Fibroblast of the conjunctiva (primary cell): ENCODE measurements around the gene CNOT9.

Experiments
- DNase-seq: peaks from one replicate; pipeline ENCODE4 v3.0.0-alpha.2; 2010; ENCODE audit warnings: low read depth

Gene CNOT9

DNA sequence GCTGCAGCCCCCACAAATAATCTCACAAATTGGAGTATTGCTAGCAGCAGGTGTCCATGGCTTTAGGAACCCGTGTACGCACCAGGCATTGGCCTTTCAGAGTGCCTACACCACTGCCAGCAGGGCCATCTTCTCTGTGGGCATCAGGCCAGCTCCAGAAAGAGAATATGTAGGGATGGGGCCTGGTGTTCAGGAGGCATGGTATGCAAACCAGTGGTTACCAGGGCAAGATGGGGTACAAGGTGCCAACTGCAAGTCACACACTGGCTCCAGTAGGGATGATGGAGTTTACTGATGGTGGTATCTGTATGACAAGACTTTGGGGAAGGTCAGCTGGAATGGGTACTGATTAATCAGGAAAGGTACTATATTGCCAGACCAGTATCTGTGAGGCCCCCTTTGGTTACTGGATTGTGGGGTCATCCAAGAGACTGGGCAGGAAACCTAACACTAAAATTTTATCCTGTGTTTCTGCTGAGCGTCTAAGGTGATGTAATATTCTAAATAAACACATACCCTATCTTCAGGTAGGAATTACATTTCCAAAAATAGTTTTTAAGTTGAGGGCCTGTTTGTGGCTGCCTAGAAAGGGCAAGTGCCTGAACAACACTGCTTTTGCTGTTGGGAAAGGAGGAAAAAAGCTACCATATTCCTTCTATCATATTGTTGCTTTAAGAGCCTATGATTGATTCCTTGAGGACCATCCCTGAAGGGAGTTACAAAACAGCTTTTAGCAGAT is 9.0 kb downstream of the CNOT9 start:
- no peak for DNase-seq

DNA sequence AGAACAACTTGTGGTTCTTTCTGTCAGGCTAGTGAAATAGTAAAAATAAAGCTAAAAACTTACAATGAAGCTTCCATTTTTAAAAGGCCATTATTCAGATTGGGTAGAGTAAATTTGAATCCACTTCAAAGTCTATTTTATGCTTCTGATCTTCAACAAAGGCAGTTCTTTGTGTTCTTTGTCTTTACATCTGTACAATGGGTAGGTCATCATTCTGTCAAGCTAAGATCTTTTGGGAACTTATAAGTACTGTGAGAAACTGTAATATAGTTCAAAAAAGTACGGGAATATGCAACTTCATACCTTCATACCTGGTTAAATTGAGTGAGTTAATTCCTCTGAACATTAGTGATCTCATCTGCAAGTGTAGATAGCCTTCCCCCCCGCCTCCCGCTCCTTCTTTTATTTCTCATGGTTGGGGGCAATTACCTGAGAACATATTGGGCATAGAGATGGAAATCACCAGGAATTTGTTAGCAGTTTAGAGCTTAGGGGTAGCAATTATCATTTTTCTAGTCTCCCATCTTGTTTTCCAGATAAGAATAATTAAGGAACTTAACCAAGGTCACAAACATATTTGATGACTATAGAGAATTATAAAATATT is 9.7 kb downstream of the CNOT9 start:
- no peak for DNase-seq

DNA sequence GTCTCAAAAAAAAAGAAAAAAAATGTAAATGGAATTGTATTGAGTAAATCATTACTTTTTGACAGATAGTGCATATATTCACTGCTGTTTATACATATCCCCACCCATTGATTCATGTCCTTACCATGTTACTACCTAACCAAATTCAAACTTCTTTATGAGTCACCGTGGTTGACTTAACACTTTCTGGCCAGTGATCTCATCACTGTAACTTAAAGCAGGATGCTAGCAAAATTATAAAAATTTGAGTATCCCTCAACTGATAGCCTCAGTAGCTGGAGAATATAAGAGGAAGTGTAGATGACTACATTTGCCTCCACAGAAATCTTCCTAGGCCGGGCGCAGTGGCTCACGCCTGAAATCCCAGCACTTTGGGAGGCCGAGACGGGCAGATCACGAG is 13.4 kb downstream of the CNOT9 start:
- no peak for DNase-seq

DNA sequence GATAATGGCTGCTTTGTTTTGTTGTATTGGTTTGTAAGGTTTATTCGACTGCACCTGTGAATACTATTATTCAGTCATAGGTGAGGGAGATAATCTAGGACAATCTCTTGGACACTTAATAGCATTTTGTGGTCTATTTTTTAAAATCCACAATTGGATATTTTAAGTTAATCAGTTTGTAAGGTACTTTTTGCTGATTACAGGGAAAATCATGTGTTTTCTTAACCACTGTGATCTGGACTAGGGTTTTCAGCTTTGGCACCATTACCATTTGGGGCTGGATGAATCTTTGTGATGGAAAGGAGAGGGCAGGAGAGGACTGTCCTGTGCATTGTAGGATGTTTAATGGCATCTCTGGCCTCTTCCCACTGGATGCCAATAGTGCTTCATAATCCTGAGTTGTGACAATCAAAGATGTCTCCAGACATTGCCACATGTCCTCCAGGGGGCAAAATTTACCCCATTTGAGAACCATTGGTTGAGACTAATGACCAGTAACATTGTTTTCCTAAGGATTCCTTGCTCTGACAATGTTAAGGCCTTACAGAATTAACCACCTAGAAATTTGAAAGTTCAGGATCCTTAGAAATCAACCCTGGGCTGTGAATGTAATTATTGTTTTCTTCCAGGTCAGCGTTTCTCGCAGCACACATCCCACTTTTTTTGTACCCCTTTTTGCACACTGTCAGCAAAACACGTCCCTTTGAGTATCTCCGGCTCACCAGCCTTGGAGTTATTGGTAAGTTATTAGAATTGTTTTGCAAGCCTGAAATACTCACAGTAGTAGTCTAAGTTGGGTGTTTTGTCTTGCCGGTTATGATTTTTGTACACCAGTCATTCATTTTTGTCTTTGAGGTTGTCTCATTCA is 15.6 kb downstream of the CNOT9 start:
- DNase-seq: no peak

DNA sequence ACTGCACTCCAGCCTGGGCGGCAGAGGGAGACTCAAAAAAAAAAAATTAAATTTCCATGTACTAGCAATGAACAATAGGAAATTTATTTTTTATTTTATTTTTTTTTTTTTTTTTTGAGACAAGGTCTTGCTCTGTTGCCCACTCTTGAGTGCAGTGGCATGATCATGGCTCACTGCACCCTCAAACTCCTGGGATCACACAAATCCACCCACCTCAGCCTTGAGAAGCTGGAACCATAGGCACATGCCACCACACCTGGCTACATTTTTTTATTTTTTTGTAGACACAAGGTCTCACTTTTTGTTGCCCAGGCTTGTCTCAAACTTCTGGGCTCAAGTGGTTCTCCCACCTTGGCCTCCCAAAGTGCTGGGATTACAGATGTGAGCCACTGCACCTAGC is 16.9 kb downstream of the CNOT9 start:
- DNase-seq: no peak

DNA sequence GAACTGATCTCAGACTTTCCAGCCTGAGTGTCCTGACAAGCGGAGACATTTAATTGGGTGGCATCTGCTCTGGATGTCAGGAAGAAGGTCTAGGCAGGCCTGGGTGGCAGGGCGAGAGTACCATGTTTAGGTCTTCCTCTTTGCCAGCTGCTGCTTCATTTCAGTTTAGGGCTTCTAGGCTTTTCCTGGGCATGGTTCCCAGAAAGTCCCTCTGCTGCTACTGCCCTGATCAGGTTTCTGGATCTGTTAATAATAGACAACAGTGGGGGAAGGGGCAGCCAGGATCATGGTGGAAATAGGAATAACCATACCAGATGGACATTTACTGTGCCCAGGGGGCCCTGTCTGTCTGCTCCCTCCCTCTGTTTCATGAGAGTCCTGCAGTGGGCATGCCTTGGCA is 36.8 kb downstream of the CNOT9 start:
- DNase-seq: peak; percentile 64

DNA sequence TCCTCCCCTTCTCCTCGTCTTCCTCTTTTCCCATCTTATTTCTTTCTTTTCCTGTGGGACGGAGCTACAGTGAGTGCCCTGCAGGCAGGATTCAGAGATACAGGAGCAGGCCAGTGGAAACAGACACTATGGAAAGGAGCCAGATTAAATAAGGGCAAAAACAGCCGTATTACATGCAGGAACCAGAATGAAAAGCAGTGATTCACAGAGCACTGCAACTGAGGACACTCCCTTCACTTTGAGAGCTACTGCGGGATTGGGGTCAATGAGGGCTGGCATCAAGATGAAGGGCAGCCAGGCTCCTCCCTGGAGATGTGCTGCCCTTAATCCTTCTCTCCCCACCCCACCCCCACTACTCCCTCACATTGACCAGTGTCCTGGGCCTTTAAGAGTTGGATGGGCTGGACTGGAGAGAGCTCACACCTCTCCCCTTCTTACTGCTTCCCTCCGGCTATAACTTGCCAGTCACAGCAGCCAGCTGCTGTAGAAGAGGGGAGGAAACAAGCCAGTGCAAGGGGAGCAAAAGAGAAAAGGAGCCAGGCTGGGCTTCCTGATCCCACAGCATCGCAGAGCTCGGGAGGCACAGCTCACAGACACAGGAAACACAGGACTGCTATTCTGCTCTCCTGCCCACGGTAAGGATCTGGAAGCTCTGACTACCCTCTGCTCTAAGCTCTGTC is 38.9 kb downstream of the CNOT9 start, which contains the start of gene PLCD4:
Gene PLCD4 (plus strand): TSS at position 464 of the 680 bp plus-strand sequence. CDS start 7,841 bp downstream, outside the sequence.
- peak; percentile 91 for DNase-seq

DNA sequence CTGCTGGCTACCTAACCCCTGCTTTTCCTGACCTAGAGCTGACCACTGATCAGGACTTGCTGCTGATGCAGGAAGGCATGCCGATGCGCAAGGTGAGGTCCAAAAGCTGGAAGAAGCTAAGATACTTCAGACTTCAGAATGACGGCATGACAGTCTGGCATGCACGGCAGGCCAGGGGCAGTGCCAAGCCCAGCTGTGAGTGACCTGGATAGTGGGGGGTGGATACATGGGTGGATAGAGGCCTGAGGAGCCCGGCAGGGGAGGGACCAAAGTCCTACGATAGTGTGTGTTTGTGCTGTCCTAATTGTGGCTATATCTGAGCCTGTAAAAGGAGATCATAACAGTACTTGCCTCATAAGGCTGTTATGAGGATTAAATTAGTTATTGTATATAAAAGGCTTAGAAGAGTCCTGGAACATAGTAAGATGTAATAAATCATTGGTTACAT is 47.3 kb downstream of the CNOT9 start:
- no peak for DNase-seq

DNA sequence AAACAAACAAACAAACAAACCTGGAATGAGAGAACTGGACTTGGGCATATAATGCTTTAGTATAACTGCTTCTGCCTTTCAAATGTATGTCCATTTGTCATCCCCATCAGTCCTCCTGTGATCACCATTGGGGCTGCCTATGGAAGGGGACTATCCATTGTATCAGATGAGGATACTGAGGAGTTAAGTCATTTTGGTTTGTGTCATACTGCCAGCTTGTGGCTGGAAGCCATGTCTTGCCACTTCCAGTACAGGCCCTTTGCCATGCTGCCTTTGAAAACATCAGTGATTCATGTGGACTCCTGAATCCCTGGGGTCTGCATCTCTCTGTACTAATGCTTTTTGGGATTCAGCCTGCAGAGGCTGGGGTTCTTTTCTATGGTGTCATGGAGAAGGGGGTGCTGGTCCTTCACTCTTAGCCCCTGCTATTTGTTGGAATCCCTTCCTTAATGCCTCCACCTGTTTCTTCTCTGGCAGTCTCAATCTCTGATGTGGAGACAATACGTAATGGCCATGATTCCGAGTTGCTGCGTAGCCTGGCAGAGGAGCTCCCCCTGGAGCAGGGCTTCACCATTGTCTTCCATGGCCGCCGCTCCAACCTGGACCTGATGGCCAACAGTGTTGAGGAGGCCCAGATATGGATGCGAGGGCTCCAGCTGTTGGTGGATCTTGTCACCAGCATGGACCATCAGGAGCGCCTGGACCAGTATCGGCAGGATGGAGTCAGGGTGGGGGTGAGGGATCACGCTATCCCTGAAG is 49.6 kb downstream of the CNOT9 start:
- no peak for DNase-seq

DNA sequence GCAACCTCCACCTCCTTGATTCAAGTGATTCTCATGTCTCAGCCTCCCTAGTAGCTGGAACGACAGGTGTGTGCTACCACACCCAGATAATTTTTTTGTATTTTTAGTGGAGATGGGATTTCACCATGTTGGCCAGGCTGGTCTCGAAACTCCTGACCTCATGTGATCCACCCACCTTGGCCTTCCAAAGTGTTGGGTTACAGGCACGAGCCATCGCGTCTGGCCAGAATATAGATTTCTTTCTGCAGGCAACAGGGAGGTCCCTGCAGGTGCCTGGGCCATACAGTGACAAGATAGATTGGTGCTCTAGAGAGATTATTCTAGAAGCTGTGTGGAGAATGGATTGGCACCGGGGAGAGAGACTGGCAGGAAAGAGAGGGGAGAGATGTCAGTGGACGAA is 52.4 kb downstream of the CNOT9 start:
- no peak for DNase-seq

DNA sequence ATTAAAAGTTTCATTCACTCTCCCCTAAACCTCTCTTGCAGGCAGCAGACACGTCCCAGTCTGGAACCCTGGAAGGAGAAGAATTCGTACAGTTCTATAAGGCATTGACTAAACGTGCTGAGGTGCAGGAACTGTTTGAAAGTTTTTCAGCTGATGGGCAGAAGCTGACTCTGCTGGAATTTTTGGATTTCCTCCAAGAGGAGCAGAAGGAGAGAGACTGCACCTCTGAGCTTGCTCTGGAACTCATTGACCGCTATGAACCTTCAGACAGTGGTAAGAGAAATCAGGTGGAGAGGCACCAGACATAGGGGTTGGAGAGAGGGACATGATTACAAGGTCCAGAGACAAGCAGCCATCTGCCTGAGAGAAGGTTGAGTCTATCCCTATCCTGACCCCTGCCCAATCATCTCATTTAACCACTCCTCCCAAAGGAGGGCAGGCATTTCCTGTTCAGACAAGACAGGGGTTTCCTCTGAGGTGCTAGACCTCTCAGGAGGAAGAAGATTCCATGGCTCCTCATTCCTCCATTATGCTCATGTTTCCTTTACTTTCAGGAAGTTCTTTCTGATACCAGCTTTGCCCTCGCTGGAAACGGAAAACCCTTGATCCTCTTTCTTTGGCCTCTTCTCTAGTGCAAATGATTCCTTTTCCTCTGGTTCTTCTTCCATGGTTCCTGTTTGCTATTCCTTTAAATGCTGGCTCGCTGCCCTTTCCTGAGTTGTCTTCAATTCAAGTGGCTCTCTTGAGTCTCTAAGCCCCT is 54.1 kb downstream of the CNOT9 start:
- DNase-seq: no peak

DNA sequence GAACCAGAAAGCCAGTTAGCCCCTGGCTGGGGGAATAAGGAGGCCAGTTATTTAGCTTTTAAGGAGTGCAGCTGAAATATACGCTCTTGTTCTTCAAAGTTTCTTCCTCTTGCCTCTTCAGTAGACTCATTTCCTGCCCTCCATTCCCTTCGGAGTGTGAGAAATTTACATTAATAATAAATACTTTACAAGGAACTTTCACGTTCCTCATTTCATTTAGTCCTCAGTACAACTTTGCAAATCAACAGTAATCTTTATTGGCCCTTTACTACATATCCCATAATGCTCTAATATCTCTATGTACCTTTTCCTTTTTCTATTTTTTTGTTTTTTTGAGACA is 54.7 kb downstream of the CNOT9 start:
- DNase-seq: no peak

DNA sequence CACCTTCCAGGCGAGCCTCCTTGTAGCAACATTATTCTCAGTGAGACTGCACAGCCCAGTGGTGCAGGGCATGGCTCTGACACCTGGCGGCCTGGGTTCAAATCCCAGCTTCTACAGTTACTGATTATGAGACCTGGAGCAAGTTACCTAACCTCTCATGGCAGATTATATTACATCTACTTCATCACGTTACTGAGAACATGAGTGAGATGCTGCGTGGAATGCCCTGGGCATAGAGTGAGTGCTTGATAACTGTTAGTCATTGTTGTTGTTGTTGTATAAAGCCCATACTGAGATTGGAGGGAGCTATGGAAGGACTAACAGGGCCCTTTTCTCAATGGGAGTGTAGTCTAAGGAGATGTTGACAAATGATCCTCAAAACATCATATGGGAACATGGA is 57.7 kb downstream of the CNOT9 start:
- no peak for DNase-seq

DNA sequence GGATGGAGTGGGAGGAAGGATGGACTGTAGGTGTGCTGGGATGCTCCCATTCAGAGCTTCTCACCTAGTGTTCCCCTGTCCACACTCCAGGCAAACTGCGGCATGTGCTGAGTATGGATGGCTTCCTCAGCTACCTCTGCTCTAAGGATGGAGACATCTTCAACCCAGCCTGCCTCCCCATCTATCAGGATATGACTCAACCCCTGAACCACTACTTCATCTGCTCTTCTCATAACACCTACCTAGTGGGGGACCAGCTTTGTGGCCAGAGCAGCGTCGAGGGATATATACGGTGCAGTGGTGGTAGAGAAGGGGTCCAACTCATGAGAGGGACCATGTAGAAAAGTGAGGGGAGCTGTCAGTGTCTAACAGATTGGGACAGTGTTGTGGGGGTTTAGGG is 59.3 kb downstream of the CNOT9 start:
- no peak for DNase-seq

DNA sequence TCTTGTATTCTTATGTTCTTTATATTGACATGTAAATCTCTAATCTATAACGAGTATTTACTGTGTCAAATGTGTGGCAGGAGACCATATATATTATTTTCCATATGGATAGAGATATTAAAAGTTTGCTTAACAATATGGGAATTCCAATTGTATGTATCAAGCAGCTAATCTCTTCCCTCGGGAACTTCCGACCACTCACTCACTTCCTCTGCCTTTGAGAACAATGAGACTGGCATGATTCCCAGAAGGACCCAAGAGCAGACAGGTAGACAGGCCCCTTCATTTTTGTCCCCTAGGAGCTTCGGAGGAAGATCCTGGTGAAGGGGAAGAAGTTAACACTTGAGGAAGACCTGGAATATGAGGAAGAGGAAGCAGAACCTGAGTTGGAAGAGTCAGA is 63.2 kb downstream of the CNOT9 start:
- DNase-seq: no peak

DNA sequence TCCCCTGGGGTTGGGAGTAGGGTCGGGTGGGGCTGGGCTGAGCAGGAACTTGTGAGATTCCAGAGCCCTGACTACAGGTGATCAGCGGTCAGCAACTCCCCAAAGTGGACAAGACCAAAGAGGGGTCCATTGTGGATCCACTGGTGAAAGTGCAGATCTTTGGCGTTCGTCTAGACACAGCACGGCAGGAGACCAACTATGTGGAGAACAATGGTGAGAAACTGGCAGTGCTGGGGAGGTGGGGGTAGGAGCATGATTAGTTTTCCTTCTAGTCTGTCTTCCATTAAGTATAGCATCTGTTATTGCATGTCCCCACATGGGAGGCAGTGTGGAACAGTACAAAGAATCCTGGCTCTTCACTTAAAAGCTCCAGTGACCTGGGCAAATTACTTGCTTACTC is 67.1 kb downstream of the CNOT9 start:
- DNase-seq: no peak

DNA sequence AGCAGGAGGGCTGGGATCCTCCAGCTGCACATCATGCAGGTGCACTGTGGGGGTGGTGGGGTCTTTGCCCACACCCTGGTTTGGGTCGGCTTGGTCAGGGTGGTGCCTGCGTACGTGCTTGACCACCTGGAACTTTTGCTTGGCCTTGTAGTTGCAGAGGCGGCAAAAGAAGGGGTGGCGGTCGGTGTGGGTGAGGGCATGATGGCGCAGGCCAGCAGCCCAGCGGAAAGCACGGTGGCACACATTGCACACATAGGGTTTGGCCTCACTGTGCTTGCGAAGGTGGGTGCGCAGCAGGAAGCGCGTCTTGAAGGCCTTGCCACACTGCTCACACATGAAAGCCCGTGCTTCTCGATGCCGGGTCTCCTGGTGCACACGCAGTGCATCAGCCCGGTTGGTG is 69.7 kb downstream of the CNOT9 start:
- no peak for DNase-seq

DNA sequence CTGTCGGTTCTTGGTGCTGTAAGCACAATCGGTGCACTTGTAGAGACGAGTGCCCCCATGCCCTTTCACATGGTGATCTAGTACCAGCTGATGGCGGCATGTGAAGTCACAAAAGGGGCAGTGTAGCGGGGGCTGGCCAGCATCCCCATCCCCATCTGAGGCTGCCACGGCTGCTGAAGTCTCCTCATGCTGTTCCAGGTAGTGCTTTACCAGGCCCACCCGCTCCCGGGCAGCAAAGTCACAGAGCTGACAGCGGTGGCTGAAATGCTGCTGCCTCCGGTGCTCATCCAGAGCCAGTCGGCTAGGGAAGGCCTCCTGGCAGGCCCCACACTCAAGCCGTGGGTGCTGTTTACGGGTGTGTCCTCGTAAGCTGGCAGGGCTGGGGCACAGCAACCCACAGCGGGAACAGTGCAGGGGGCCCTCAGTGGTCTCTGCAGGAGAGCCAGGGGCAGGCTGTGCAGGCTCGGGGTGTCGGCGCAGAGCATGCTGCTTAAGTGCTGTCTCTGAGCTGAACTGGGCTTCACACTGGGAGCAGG is 73.5 kb downstream of the CNOT9 start:
- no peak for DNase-seq

DNA sequence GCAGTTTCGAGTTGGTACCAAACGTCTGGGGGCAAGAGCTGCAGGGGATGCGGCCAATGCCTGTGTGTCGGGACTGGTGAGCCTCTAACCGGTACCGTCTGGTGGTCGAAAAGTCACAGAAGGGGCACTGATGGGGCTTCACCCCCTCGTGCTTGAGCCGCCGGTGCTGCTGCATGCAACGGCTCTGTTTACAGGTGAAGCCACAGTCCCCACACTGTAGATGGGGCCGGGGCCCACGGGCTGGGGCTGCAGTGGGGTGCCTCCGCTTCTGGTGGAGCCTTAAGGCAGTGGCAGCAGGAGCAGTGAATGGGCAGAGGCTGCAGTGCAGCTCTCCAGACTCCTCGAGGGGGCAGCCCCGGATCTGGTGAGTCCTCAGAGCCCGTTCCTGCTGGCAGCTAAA is 74.1 kb downstream of the CNOT9 start:
- DNase-seq: no peak

DNA sequence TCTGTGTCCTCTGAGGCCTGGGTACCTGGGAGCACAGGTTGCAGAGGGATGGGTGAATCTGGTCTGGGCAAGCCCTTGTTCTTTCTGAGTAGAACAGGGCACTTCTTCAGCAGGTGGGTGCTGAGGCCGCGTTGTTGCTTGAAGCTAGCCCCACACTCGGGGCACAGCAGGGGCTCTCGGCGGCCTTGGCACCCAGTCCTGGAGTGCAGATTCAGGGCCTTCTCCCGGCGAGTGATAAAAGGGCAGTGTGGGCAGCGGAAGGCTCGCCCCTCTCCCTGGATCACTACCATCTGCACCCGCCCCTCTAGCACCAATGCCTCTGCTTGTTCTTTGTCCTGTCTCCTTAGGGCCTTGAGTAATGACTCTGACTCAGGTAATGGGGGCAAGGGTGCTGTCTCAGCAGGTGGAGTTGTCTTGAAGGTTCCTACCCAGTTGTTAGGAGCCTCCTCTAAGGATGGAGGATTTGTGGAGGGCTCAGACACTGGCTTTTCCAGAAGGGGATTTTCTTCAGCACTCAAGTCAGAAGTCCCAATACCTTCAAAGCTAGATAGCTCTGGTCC is 75.2 kb downstream of the CNOT9 start:
- no peak for DNase-seq
